ENCODE results near the gene B3GNT2.
"Not testable (repeated sequence)": the region's sequence is repeated elsewhere in the genome, so short reads cannot be mapped to it uniquely, and the experiment has no call there.

Gene B3GNT2, protein sequence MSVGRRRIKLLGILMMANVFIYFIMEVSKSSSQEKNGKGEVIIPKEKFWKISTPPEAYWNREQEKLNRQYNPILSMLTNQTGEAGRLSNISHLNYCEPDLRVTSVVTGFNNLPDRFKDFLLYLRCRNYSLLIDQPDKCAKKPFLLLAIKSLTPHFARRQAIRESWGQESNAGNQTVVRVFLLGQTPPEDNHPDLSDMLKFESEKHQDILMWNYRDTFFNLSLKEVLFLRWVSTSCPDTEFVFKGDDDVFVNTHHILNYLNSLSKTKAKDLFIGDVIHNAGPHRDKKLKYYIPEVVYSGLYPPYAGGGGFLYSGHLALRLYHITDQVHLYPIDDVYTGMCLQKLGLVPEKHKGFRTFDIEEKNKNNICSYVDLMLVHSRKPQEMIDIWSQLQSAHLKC

DNA sequence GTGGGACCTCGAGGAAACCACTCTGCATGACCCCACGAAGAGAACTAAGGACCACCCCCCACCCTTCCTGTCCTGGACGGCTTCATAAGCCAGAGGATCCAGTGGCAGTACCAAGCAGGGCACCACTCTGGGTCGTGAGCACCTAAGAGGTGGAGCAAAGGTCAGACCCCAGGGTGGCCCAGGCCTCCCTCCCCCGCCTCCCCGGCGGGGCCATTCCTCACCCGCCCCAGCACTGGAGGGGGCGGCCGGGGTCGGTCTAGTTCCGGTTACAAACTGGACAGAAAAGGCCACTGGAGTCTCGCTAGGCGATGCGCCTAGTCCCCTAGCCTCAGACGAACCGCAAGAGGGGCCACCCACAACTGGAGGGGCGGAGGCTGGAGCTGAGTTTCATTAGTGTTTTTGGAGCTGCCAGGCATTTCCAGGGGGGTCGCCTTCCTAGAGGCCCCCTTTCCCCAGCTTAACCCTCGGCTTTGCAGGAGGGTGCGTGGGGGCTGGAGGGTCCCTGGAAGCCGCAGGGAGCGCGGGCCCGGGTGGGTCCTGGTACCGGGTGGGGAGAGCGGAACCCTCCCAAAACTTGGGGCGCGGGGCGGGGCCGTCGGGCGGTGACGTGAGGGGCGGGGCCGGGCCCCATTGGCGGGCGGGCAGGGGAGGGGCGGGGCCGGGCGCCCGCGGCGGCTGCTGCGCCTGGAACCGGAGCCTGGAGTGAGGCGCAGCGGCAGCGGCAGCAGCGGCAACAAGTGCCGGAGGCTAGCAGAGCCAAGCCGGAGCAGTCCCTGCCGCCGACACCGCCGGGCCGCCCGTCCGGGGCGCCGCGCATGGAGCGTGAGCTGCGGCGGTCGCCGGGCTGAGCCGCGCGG lies at the start of gene B3GNT2:
Gene B3GNT2, plus strand, starts transcription at position 695 of the 857 bp plus-strand sequence. CDS start 26,106 bp downstream, outside the sequence.
- peak; percentile 72 for DNase-seq

DNA sequence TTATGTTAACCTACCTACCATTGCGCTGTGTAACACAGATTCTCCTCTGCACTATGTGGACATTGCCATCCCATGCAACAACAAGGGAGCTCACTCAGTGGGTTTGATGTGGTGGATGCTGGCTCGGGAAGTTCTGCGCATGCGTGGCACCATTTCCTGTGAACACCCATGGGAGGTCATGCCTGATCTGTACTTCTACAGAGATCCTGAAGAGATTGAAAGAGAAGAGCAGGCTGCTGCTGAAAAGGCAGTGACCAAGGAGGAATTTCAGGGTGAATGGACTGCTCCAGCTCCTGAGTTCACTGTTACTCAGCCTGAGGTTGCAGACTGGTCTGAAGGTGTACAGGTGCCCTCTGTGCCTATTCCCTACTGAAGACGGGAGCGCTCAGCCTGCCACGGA lies 49.1 kb upstream of the B3GNT2 start:
- not testable (repeated sequence) for DNase-seq

DNA sequence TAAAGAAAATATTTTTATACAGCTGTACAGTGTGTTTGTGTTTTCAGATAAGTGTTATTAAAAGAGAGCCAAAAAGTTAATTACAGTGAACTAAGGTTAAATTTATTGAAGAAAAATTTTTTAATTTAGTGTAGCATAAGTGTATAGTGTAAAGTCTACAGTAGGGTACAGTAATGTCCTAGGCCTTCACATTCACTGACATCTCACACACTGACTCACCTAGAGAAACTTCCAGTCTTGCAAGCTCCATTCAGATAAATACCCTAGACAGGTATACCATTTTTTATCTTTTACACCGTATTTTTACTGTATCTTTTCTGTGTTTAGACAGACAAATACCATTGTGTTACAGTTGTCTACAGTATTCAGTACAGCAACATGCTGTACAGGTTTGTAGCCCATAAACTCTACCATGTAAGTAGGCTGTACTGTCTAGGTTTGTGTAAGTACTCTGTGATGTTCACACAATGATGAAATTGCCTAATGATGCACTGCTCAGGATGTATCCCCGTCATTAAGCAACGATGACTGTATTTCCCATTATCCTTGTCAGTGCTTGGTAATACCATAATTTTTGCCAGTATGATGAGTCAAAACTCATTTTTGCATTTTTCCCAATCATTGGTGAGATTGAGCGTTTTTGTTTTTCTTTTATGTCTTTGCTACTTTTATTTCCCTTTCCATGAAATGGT lies 48.2 kb upstream of the B3GNT2 start:
- peak; percentile 86 for DNase-seq

DNA sequence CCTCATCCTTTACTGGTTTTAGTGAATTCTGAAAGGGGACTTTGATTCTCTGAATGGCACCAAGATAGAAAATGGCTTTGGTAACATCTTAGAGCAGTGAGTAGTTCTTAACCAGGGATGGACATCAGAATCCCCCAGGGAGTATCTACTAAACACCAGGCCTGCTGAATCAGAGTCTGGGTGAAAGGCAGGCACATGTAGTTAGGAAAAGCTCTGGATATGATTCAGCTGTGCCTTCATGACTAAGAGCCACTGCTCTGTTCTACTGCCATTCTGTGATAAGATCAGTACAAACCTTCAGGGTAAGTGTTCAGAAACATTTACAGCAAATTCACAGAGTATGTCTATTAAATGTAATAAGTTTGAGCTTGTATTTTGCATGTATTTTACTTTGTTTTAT lies 46.2 kb upstream of the B3GNT2 start:
- peak; percentile 96 for DNase-seq

DNA sequence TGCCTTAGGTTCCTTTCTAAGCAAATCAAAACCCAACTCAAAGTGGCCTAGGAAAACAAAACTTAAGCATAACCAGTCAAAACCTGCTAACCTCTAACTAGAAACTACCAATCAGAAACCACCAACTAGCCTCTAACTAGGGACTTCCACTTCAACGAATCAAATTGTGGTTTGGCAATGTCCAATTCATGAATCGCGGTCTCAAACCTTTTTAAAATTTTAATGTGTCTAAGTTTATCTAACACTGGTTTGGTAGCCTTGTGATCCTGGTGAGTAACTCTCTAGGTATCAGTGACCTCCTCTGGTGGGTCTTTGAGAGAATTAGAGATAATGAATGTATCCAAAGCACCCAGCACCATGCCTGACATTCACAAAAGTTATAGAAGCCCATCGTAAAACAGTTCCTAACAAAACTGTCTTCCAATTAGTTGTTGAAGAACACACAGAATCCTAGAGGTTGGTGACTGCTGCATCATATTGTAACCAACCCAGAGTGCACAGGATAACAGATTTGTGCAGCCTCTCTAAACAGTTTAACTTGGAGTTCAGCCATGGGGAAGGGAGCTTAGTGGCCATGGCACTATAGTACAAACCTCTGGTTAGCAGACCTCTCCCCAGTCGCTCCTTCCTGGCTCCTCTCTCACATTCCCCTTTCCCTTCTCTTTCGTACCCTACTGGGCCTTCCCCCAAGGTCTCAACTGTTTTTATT lies 45.2 kb upstream of the B3GNT2 start:
- peak; percentile 19 for DNase-seq

DNA sequence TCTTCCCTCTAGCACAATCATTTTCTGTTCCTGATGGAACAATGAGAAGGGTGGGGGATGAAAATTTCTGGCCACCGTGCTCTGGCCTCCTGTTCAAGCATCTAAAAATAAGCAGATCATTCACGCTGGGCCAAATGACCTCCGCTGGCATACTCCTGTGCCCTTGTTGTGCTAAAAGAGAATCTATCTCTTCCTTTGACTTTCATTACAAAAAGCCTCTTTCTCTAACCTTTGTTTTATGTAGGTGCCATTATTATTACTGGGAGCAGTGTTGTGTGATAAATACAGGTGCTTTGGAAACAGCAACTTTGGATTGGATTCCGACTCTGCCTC lies 44.6 kb upstream of the B3GNT2 start:
- no peak for DNase-seq

DNA sequence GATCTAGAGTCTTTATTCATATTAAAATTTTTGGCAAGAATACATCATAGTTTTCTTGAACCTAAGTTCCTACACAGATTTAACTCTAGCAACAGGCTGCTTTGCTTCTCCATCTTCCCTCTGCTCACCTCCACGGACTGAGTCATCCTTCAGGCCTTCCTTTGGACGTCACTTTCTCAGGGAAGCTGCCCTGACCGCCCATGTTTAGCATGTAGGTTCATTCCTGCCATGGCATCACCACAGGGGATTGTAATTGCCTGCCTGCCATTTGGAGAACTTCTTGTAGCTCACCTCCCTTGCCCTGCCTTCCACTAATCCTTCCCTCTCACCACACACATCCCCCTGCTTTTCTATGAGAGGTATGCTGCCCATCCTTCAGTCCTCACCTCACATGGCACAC lies 43.9 kb upstream of the B3GNT2 start:
- DNase-seq = peak; percentile 57

DNA sequence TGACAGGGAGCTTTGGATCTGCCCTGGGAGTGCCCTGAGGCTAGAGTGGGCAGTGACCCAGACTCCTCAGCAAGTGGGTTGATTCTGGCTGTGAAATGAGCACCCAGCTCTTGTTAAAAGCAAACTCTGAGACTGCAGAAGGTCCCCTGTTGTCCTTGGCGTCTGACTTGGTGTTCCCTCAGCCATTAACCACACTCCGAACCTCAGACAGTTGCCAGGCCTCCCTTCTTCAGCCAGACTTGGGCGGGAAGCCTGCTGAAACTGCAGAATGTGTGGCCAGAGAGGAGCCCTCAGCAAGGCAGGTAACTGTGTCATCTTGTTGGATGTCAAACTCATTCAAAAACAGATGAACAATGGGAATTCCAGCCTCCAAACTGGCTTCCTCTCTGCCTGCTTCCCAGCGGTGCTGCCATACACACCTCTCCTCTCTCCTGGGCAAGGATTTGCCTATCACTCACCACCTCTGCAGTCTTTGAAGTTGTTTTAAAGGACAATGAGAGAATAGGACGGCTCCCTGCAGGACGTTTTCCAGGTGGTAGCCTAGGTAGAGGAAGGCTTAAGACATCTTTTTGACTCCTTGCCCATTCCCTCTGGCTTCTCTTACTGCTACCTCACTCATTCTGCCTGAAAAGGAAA lies 38.9 kb upstream of the B3GNT2 start:
- DNase-seq = no peak

DNA sequence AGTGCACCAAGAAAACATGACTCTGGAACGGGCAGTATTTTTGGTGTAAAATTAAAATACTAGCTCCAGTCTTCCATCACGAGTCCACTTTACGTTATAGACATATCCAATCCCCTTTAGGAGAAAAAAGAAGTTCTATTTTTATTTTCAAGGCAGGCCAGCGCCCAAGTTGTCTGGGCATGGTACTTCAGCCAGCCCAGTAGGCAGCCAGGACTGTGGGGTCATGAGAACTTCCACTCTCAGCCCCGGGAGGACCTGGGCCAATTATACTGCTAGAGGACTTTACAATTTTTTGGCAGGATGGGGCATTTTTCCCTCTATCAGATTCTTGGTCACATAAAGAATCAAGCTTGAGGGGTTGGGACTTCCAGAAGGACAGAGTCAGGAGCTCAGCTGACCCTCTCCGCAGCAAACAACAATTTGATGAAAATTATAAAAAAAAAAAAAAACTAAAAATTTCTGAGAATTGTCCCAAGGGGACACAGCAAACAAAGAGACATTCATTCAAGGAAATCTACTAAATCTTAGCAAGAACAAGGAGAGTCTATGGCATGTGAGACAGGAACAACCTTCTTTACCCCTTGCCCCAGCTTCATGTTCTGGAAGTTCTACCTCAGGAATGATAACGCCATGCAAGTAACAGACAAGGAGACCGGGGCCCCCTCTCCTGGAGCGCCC lies 37.3 kb upstream of the B3GNT2 start:
- no peak for DNase-seq

DNA sequence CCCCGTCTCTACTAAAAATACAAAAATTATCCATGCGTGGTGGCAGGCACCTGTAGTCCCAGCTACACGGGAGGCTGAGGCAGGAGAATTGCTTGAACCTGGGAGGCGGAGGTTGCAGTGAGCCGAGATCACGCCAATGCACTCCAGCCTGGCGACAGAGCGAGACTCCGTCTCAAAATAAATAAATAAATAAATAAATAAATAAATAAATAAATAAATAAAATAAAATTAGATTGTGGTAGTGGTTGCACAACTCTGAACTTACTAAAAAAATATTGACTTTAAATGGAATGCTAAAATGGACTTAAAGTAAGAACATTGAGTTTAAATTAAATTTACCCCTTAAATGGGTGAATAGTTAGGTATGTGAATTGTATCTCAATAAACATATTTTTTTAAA lies 35.2 kb upstream of the B3GNT2 start:
- not testable (repeated sequence) for DNase-seq

DNA sequence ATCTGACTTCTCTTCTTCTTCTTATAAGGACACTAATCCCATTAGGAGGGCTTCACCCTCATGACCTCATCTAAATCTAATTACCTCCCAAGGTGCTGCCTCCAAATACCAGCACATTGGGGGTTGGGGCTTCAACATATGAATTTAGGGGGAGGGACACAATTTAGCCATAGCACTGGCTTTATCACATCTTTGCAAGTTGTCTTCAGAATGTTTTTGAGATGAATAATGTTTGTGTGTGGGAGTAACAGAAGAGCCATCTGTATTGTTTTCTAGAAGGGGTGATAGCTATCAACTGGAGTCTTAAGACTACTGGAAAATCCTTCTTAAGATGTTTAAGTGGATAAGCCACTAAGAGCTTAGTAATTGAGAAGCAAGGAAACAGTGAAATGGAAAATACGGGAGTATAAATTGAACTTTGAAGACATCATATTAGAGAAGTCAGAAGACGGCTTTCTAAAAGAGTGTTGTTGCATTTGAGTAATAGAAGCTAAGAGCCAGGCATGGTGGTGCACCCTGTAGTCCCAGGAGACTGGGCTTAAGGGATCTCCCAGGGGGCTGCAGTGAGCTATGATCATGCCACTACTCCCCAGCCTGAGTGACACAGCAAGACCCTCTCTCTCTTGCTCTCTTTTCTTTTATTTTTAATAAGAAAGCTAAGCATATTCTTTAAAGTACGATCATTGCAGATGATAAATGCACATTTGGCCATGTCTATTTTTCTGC lies 32.6 kb upstream of the B3GNT2 start:
- no peak for DNase-seq

DNA sequence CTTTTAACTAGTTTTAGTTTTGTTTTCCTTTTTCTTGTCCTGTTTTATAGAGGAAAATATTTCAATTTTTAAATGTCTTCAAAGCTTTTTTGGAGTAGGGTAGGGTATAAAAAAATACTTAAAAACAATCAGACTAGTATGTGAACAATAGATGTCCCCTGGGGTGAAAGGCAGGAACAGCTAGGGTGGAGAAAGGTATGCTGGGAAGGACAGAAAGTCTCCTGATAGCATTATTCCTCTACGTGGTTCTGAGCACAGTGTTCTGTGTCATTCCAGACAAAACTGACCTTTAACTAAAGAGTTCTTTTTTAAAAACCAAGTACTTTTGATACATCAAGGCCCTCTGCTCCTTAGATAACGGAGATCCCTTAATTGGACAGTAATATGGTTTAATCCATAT lies 32.1 kb upstream of the B3GNT2 start:
- DNase-seq = no peak

DNA sequence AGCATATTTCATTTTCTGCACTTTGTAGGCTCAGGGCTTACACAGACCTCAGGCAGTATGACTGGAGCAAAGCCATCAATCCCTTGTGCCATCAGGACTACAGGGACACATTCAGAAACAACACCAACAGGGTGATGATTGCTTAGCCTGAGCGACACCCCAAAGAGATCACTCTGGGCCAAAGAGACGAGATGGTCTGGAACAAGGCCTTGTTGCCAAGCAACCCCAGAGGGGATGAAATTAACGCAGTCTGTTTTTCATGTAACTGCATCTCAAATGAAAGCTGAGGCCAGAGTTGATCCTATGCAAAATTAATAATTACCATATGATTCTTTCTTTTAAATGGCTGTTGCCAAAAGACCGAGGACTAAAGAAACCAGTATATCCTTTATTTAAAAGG lies 20.2 kb upstream of the B3GNT2 start:
- no peak for DNase-seq

DNA sequence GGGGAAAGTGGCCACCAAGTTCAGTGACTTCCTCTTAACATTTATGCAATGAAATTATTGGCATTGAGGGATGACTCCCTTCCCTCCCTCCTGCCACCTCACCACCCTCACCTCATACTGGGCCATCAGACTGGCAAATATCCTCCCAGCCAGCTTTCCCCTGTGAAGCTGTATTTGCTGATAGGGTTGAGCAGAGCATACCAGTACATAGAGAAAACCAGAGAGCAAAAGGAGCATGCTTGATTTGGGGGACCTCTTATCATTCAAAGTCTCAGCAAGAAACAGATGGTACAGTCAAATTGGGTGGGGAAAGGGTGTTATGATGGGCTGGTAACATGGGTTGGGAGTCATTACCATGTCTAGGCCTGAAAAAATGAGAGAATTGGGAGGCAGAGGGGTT lies 19.1 kb upstream of the B3GNT2 start:
- DNase-seq = no peak

DNA sequence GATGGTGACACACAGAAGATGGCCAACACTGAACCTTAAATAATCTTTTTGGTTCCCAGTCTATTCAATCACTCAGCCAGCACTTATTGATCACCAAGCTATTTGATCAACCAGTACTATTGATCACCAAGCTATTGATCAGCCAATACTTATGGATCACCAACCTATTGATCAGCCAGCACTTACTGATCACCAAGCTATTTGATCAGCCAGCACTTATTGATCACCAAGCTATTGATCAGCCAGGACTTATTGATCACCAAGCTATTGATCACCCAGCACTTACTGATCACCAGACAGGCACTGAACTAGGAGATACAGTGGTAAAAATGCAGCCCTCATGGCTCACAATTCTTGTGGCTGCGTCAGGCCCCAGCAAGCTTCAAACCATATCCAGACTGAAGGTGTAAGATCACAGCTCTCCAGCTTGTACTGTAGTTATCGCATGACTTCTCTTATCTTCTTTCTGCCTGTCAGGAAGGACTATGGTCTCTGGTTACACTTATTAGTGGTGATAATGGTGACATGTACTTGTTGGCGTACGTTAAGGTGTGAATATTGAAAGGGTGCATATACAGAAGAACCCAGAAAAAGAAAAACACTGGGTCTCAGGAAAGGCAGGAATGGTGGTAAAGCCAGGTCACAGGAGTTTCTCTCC lies 18.4 kb upstream of the B3GNT2 start:
- DNase-seq = no peak

DNA sequence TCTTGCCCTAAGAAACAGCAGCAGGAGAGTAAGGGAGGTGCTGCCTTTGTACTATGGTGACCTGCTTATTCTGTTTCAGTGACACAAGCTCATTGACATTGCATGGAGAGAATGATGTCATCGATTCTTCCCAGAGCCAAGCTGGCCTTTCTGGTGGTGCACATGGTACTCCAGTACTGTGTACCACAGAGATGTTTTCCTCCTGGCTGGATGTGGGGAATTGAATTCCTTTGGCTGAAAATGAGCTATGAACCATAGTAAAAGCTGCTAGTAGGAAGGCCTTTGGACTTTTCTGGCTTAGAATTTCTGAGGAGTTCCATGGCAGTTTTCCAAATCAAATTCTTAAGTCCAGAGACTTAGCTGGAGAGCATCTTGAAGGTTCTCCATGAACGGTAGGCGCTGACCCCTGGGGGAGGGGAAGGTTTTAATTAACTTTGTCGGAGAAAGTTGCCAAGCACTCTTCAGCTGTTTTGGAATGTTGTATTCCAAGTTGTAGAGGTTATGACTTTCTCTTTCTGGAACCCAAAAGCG lies 17.1 kb upstream of the B3GNT2 start:
- DNase-seq = no peak

DNA sequence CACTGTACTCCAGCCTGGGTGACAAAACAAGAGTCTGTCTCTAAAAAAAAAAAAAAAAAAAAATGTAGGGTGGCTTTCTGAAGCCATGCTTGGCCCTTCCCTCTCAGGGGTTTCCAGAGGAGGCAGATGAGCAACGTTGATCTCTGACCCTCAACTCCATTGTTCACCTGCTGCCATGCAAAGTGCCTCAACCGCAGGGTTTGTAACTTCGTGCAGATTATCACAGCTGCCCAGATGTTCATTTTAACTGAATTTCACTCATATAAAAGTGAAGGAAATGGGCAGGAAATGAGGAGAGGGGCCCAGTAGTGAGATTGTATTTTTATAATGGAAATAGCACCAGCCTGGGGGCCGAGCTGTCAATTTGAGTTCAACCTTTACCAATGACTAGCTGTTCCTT lies 14.9 kb upstream of the B3GNT2 start:
- no peak for DNase-seq

DNA sequence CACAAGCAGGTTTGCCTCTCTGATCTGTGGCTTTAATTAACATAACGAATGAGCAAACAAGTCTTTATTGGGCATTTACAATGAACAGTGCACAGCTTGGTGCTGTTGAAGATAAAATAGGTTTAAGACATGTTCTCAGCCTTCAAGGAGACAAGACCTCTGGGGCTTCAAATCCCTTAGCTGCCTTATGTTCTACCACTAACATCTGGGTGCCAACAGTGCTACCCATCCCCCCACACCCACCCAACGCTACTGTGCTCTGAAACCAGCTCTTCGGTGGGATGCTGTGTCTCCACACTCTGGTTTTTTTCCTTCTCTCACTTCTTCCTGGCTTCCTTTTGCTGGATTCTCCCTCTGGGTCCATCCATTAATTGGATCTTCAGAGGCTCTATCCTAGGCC lies 14.1 kb upstream of the B3GNT2 start:
- no peak for DNase-seq

DNA sequence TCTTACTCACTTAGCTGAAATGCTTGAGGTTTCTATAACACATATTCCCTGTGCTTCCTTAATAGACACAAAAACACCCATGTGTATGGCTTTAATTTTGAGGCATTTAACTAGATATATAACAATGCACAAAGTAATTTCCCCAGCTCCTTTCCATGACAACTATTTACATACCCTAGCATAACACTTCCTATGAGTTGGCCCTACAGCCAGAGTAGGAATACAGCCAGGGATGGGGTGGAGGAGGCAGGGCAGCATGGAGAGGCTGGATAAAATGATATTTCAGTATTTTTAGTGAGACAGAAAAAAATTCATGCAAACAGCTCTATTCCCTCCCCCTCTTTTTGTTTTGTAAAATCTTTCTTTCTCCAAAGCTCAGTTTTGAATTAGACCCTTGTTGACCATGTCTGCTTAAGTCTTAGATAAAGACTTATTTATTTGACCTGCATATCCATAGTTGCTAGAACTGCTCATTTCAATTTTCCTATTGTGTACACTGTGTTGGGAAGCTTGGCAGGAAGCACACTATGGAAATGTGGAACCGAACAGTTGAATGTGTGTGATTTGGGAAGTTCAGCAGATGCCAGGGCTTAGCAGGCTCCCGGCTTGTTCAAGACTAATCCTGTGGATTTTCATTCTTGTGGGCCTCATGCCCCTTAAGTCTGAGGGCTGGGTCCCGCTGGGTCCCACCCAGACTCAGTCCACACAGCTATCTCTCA lies 11.2 kb upstream of the B3GNT2 start:
- DNase-seq = no peak

Data from fibroblast of skin of right quadriceps (primary cell).